ENCODE results near the gene LIN7C. TPM values are rescaled to one million over a fixed set of nuclear protein-coding genes. Genes with fewer than 3 reads are reported as not detected.

The LIN7C gene
- total and polyA plus RNA-seq, 2 of the 13 experiments (the other 11 are each of a cell fraction or from before 2014, with no cell fraction given): 14.8 to 37.2 TPM

- TF ChIP-seq ZNF780A (CRISPR knock-in tag; IDR thresholded peaks at IDR 0.05) (no peak), ZKSCAN8 (CRISPR knock-in tag; IDR thresholded peaks at IDR 0.05; ENCODE audit: borderline replicate concordance) (no peak), EEA1 (CRISPR knock-in tag; IDR thresholded peaks at IDR 0.05; ENCODE audit: borderline replicate concordance) (no peak), GFI1 (CRISPR knock-in tag; IDR thresholded peaks at IDR 0.05; ENCODE audit: borderline replicate concordance) (no peak; the same call in 1 of the 2 replicates), ZNF674 (CRISPR knock-in tag; IDR thresholded peaks at IDR 0.05; ENCODE audit: low read depth) (peak; percentile 79; the same call in 1 of the 2 replicates), KDM2A (CRISPR knock-in tag; IDR thresholded peaks at IDR 0.05; ENCODE audit: borderline replicate concordance, low read depth) (peak; percentile 70), KLF13 (CRISPR knock-in tag; IDR thresholded peaks at IDR 0.05) (no peak), CBX2 (IDR thresholded peaks at IDR 0.05; ENCODE audit: low read depth, low read length) (no peak), CBX2 (CRISPR knock-in tag; IDR thresholded peaks at IDR 0.05; ENCODE audit: low read depth) (no peak), SNAPC4 (CRISPR knock-in tag; IDR thresholded peaks at IDR 0.05) (peak; percentile 97), ZBTB1 (CRISPR knock-in tag; IDR thresholded peaks at IDR 0.05; ENCODE audit: borderline replicate concordance) (no peak), ZNF263 (CRISPR knock-in tag; IDR thresholded peaks at IDR 0.05) (0 out of 2 replicates have a peak, but pooled peaks have one; percentile 49), NFYB (CRISPR knock-in tag; IDR thresholded peaks at IDR 0.05) (peak; percentile 62), LRRFIP1 (CRISPR knock-in tag; conservative IDR thresholded peaks at IDR 0.05) (no peak), ZNF34 (CRISPR knock-in tag; IDR thresholded peaks at IDR 0.05; ENCODE audit: borderline replicate concordance) (no peak; the same call in 1 of the 2 replicates), MTA3 (CRISPR knock-in tag; IDR thresholded peaks at IDR 0.05) (no peak), ZSCAN29 (CRISPR knock-in tag; conservative IDR thresholded peaks at IDR 0.05) (no peak), MAZ (IDR thresholded peaks at IDR 0.05; ENCODE audit: borderline replicate concordance, low read depth, low read length) (peak; percentile 36; the same call in 1 of the 2 replicates), MAZ (CRISPR knock-in tag; IDR thresholded peaks at IDR 0.05; ENCODE audit: low read depth) (no peak; the same call in 1 of the 2 replicates), ZNF329 (CRISPR knock-in tag; IDR thresholded peaks at IDR 0.05; ENCODE audit: low read depth) (peak; percentile 61; the same call in 1 of the 2 replicates), ZNF652 (CRISPR knock-in tag; IDR thresholded peaks at IDR 0.05; ENCODE audit: borderline replicate concordance, low read depth) (no peak), ETV6 (CRISPR knock-in tag; conservative IDR thresholded peaks at IDR 0.05) (no peak; the same call in 1 of the 2 replicates), MIER2 (CRISPR knock-in tag; IDR thresholded peaks at IDR 0.05) (no peak), CHD4 (IDR thresholded peaks at IDR 0.05; ENCODE audit: borderline replicate concordance, low read length) (no peak)
These were observed 34.1 kb downstream of the LIN7C start, which contains the start of gene LGR4 (continued) for GRCh38 chr11:27472398-27473016.
